ENCODE measurements around the gene THAP3.

- no peak for TF ChIP-seq CTCF (IDR thresholded peaks at IDR 0.05; ENCODE audit: poor library complexity, severe bottlenecking)
- TF ChIP-seq EZH2 (IDR thresholded peaks at IDR 0.05; ENCODE audit: borderline replicate concordance, insufficient read depth, low read length, poor library complexity, severe bottlenecking), result no peak
- no peak for TF ChIP-seq POLR2AphosphoS5 (IDR thresholded peaks at IDR 0.05)
Observed at GRCh38 chr1:6651909-6652308, 27.2 kb downstream of the THAP3 start.
